HUES48 (cell line): ENCODE measurements around the gene TBL3.
A peak's percentile ranks its signal among the peaks of the same experiment; 100 is the strongest.

ENCODE experiments used
- H3K27ac ChIP-seq: one replicate; pipeline ENCODE4 v1.7.0; 2013; ENCODE audit warnings: low read depth, low read length, inconsistent platforms
- H3K27me3 ChIP-seq: 2 replicates; pipeline ENCODE4 v1.6.1; 2013; ENCODE audit warnings: mild to moderate bottlenecking, low read length; ENCODE audit not compliant: control insufficient read depth, insufficient read depth
- H3K36me3 ChIP-seq: 2 replicates; pipeline ENCODE4 v1.6.1; 2013; ENCODE audit warnings: low read length; ENCODE audit not compliant: control insufficient read depth, insufficient read depth
- H3K4me1 ChIP-seq: 2 replicates; pipeline ENCODE4 v1.6.1; 2013; ENCODE audit warnings: mild to moderate bottlenecking, low read length; ENCODE audit not compliant: control insufficient read depth, insufficient read depth
- H3K4me3 ChIP-seq: 2 replicates; pipeline ENCODE4 v1.5.1; 2013; ENCODE audit warnings: mild to moderate bottlenecking, low read depth, low read length
- H3K9ac ChIP-seq: 2 replicates; pipeline ENCODE4 v1.6.1; 2013; ENCODE audit warnings: mild to moderate bottlenecking, low read depth, low read length, moderate library complexity
- H3K9me3 ChIP-seq: 2 replicates; pipeline ENCODE4 v1.6.1; 2013; ENCODE audit warnings: low read length; ENCODE audit not compliant: control insufficient read depth, insufficient read depth

TBL3 gene

GRCh38 chr16:1987198-1987597 lies 15.3 kb downstream of the TBL3 start:
- Histone ChIP-seq H3K27me3 (peaks cover 37% of the 10 kb centered on the region), H3K4me1 (peaks cover 35% of the 10 kb centered on the region), H3K36me3 (peaks cover 18% of the 10 kb centered on the region), H3K27ac (no peak overlapping the region), H3K9me3 (no peaks in the 10 kb centered on the region), H3K4me3 (no peak overlapping the region), H3K9ac (no peak overlapping the region)

GRCh38 chr16:1989209-1990100 lies 17.6 kb downstream of the TBL3 start, which contains the start of gene SYNGR3:
Gene SYNGR3, plus strand, starts transcription at chr16:1989970. Its CDS starts 133 bp downstream, at chr16:1990103.
- H3K4me1 ChIP-seq = peaks cover 28% of the 10 kb centered on the region
- no peak within 1 kb of the TSS for H3K9ac ChIP-seq
- H3K9me3 ChIP-seq = no peaks in the 10 kb centered on the region
- H3K36me3 ChIP-seq = peaks cover 18% of the 10 kb centered on the region
- H3K27ac ChIP-seq = peak within 1 kb of the TSS; percentile 50
- H3K27me3 ChIP-seq = peaks cover 26% of the 10 kb centered on the region
- H3K4me3 ChIP-seq = peak within 1 kb of the TSS; percentile 78

- peaks cover 24% of the 10 kb centered on the region for H3K4me1 ChIP-seq
- H3K9ac ChIP-seq = no peak overlapping the region
- H3K4me3 ChIP-seq = peak overlapping the region; percentile 78
- peaks cover 18% of the 10 kb centered on the region for H3K36me3 ChIP-seq
- no peaks in the 10 kb centered on the region for H3K9me3 ChIP-seq
- H3K27ac ChIP-seq = no peak overlapping the region
- H3K27me3 ChIP-seq = peaks cover 26% of the 10 kb centered on the region
These were observed 18.2 kb downstream of the TBL3 start for GRCh38 chr16:1990101-1990350.

- Histone ChIP-seq H3K4me3 (peak overlapping the region; percentile 78), H3K4me1 (peaks cover 22% of the 10 kb centered on the region), H3K9ac (no peak overlapping the region), H3K9me3 (no peaks in the 10 kb centered on the region), H3K36me3 (peaks cover 15% of the 10 kb centered on the region), H3K27ac (peak overlapping the region; percentile 50), H3K27me3 (peaks cover 26% of the 10 kb centered on the region)
These were observed 18.7 kb downstream of the TBL3 start for GRCh38 chr16:1990351-1991134.

- Histone ChIP-seq H3K4me3 (peak overlapping the region; percentile 78; the same call in 1 of the 2 replicates), H3K9ac (no peak overlapping the region), H3K36me3 (peaks cover 9% of the 10 kb centered on the region), H3K27me3 (peaks cover 26% of the 10 kb centered on the region), H3K27ac (no peak overlapping the region), H3K4me1 (peaks cover 22% of the 10 kb centered on the region), H3K9me3 (no peaks in the 10 kb centered on the region)
These were observed 19.3 kb downstream of the TBL3 start for GRCh38 chr16:1991135-1991551.

- Histone ChIP-seq H3K27ac (no peak overlapping the region), H3K36me3 (peaks cover 6% of the 10 kb centered on the region; the same call in 1 of the 2 replicates), H3K9me3 (no peaks in the 10 kb centered on the region), H3K4me1 (peaks cover 22% of the 10 kb centered on the region), H3K9ac (no peak overlapping the region), H3K27me3 (peaks cover 26% of the 10 kb centered on the region), H3K4me3 (peak overlapping the region; percentile 56)
These were observed 19.7 kb downstream of the TBL3 start for GRCh38 chr16:1991588-1991947.

- peaks cover 22% of the 10 kb centered on the region for H3K4me1 ChIP-seq
- peaks cover 26% of the 10 kb centered on the region for H3K27me3 ChIP-seq
- peaks cover 6% of the 10 kb centered on the region for H3K36me3 ChIP-seq
- H3K9ac ChIP-seq = peak overlapping the region; percentile 86; the same call in 1 of the 2 replicates
- H3K4me3 ChIP-seq = peak overlapping the region; percentile 68
- H3K27ac ChIP-seq = no peak overlapping the region
- H3K9me3 ChIP-seq = no peaks in the 10 kb centered on the region
These were observed 20.3 kb downstream of the TBL3 start for GRCh38 chr16:1991948-1992703.

- H3K4me1 ChIP-seq = peaks cover 22% of the 10 kb centered on the region
- peak overlapping the region; percentile 68; the same call in 1 of the 2 replicates for H3K4me3 ChIP-seq
- peaks cover 26% of the 10 kb centered on the region for H3K27me3 ChIP-seq
- H3K9me3 ChIP-seq = no peaks in the 10 kb centered on the region
- peak overlapping the region; percentile 86; the same call in 1 of the 2 replicates for H3K9ac ChIP-seq
- no peak overlapping the region for H3K27ac ChIP-seq
- H3K36me3 ChIP-seq = peaks cover 13% of the 10 kb centered on the region
These were observed 21.0 kb downstream of the TBL3 start for GRCh38 chr16:1992704-1993317.

GRCh38 chr16:1993731-1994131 lies 21.9 kb downstream of the TBL3 start:
- Histone ChIP-seq H3K4me1 (peaks cover 19% of the 10 kb centered on the region), H3K9me3 (no peaks in the 10 kb centered on the region), H3K27ac (no peak overlapping the region), H3K9ac (no peak overlapping the region), H3K36me3 (peaks cover 21% of the 10 kb centered on the region), H3K4me3 (no peak overlapping the region), H3K27me3 (peaks cover 22% of the 10 kb centered on the region)

GRCh38 chr16:1997494-1998359 lies 25.9 kb downstream of the TBL3 start:
- Histone ChIP-seq H3K27me3 (no peaks in the 10 kb centered on the region), H3K36me3 (peaks cover 60% of the 10 kb centered on the region), H3K27ac (no peak overlapping the region), H3K9ac (no peak overlapping the region), H3K4me3 (no peak overlapping the region), H3K4me1 (no peaks in the 10 kb centered on the region), H3K9me3 (no peaks in the 10 kb centered on the region)
